Measurements from ENCODE around the gene OR10A4.
"Not testable (repeated sequence)": the region's sequence is repeated elsewhere in the genome, so short reads cannot be mapped to it uniquely, and the experiment has no call there.

The OR10A4 gene, protein sequence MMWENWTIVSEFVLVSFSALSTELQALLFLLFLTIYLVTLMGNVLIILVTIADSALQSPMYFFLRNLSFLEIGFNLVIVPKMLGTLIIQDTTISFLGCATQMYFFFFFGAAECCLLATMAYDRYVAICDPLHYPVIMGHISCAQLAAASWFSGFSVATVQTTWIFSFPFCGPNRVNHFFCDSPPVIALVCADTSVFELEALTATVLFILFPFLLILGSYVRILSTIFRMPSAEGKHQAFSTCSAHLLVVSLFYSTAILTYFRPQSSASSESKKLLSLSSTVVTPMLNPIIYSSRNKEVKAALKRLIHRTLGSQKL

DNA sequence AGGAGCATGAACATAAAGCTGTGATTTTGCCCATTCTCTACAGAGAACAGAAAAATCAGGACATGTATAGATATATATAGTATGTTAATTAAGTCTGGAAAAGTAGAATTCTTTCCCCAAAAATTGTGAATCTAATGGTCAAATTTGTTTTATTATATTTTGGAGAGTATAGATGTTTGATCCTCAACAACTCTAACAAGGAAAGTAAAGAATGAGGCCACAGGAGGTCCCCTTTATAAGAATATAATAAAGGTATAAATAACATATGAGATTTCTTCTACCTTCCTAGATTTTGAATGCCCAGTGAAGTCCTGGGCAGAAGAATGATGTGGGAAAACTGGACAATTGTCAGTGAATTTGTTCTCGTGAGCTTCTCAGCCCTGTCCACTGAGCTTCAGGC, at the start of gene OR10A4:
Gene OR10A4 (plus strand): TSS at position 301 of the 400 bp plus-strand sequence. CDS start 23 bp downstream, at position 324.
- DNase-seq, result no peak

DNA sequence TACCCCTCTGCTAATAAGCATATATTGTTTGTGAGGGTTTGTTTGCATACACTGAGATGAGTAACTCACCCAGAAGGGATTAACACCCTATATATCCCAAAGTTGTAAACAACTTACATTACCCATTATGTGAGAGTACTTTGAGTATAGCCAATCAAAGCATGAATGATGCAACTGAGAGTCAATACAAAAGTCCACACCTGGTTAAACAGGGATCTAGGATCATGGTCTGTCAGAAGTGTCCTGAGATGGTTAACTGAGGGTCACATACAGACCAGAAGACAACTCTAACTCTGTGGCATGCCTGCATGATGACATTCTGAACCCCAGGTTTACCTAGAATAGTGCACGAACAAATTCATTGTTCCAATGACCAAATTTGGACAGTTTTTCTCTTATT, 48.3 kb upstream of the OR10A4 start:
- no peak for DNase-seq

DNA sequence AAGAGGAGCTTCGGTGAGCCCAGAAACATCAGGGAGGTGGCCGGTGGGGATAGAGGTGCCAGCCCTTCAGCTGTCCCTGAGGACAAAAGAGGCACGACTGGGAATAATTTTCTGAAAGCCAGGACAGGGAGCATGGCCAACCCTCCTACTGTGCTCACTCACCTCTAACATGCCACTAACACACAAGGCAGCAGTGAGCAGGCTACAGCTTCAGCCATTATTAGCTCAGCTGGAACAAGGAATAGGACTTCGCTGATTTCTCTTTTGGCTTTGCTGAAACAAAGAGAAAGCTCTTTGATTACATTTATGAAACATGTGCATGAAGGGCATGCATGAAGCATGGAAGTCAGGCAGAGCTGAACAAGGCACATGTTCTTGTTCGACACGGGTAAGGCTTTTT, 43.1 kb upstream of the OR10A4 start:
- no peak for DNase-seq

DNA sequence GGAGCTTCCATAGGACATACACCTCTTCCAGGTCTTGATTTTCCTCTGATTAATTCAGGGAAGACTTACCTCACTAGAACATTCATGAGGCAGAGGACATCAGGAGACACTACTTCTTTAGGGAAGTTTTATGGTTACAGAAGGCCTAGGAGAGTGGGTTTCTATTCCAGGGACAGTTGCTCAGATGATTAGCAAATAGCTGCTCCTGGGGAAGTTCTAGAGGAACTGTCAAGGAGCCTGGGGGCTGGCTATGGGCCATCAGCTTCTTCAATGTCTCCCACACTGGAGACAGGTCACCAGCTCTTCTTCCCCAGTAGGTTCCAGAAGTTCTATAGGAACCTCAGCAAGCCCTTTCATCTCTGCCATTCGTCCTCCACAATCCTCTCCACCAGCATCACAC, 42.4 kb upstream of the OR10A4 start:
- DNase-seq, result no peak

DNA sequence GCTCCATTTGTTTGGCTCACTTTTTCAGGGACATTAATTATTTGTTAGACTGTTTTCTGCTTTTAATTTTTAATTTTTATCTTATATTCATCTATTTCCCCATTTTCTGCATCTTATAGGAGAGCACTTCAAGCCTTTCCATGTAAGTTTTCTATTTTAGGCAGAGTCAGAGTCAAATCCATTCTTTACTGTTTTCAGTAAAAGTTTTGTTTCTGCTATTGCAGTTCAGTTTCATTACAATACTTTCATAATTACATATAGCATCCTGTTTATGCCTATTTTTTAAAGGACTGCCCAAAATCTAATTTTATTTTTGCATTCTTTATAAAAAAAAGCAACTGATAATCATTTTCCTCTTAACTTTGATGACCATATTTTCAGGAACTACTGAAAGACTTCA, 34.7 kb upstream of the OR10A4 start:
- no peak for DNase-seq

DNA sequence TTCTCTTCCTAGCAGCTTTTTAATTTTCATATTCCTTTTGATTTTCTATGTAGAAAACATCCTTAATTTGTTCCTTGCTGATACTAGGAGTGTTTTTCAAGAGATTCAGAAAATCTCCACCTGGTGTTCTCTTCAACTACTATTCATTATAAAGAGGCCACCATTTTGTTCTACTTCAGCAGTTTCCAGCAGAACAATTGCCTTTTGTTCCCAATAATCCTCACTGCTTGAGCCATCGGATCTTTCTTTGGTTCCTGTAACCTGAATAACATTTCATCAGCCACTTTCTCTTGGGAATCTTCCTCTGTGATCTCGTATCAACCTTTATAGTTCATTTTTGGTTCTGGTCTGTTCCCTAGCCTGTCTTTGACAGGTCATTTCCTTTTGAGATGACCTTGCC, 32.8 kb upstream of the OR10A4 start:
- no peak for DNase-seq

DNA sequence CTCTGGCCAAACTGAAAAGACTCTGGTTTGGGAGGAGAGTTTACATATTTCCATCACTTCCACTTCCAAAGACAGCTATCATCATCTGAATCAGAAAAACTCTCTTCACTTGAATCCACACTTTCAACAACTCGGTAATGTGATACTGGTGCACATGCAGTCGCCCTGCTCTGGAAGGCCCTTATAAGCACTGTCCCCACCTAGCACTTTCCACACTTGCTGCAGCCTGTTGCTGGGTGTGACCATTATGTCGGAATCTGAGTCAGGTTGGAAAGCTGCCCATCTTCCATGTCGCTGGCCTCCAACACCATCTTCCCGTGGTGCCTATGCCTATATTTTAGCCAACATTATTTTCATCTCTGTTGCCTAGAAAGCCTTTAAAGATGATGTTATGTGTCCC, 32.1 kb upstream of the OR10A4 start:
- DNase-seq, result no peak

DNA sequence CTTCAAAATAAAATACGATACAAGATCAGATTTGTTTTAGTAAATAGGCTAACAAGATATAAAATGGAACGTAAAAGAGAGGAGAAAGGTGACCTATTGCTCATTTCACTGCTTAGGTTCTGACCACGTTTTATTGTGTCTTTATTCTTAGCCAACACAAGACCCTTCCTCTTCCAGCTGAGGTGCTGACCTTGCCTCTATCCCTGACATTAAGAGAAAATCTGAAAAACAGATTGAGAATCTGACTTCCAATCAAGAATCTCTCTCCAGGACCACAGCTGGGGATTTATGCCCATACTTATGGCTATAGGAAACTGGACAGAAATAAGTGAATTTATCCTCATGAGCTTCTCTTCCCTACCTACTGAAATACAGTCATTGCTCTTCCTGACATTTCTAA, 31.0 kb upstream of the OR10A4 start, which contains the start of gene OR10A5:
Gene OR10A5 (plus strand): TSS at position 301 of the 400 bp plus-strand sequence. CDS start 0 bp downstream, at position 301.
- DNase-seq, result no peak

DNA sequence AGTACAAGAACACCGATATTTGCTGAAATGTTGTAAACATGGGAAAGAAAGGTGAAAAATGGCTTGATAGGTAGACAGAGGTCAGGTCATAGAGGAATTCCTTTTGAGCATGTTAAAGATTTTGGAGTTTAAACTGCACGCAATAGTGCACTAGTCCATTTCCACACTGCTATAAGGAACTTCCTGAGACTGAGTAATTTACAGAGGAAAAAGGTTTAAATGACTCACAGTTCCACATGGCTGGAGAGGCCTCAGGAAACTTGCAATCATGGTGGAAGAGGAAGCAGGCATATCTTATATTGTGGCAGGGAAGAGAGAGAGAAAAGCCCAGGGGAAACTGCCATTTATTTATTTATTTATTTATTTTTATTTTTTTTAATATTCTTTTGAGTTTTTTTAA, 25.9 kb upstream of the OR10A4 start:
- no peak for DNase-seq

DNA sequence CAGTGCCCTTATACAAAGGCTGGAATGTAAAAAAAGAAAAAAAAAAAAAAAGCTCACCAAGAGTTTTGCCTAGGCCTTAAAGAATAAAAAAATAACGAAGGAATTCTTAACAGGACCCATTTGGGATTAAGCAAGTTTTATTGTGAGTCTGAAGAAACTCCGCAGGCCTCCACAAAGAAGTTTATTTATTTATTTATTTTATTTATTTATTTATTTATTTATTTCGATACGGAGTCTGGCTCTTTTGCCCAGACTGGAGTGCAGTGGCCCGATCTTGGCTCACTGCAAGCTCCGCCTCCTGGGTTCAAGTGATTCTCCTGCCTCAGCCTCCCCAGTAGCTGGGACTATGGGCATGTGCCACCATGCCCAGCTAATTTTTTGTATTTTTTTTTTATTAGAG, 21.6 kb upstream of the OR10A4 start:
- not testable (repeated sequence) for DNase-seq

DNA sequence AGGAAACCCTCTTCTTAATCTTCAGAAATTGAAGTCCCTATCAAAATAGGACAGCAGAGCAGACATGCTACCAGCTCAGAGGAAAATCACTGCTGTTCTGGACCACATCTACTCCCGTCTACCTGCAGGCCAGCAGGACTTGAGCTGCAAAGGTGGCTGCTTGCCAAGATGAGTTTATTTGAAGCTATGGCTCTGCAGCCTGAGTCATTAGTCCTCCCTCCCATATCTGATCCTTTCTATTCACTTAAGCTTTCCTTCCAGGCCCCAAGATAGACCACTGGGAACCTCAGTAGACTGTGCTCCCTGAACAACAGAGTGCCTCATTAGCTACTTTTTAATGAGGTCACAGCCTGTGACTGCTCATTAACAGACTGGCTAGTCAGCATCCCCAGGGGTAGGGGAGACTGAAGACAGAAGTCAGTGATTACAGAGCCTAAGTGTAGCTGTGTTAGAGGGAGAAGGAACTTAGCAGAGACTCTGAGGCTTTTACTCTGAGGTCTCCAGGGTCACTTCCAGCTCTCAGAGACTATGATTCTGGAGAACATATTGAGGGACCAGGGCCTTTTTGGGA, 20.4 kb upstream of the OR10A4 start:
- peak; percentile 31 for DNase-seq

DNA sequence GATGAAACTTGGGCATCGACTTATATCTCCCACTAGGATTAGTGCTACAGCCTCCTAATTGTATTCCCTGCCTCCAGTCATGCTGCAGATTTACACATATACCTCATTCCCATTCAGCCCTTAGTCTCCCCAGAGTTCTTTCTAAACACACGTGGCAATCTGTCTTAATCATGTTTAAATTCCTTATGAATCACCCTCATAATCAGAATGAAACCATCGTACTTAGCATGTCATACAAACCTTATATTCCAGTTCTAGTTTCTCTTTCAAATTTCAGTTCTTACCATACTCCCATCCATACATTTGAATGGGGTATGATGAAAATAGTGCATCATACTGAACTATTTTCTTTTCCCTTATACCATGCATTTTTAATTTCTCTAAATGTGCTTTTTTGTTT, 19.6 kb upstream of the OR10A4 start:
- DNase-seq, result no peak

DNA sequence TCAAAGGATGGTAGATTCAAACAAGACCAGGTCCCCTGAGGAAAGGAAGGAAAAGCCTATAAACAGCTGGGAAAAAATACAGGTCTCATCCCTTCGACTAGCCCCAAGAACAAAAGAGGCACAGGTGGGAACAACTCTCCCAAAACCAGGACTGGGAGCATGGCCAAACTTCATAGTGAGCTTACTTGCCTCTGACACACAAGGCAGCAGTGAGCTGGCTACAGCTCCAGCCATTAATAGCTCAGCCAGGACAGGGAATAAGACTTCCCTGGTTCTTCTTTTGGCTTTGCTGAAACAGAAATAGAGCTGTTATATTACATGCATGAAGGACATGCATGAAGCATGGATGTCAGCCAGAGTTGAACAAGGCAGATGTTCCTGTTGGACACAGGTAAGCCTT, 13.5 kb upstream of the OR10A4 start, which contains the start of gene OR10A2:
Gene OR10A2 (plus strand): TSS at position 97 of the 400 bp plus-strand sequence. CDS start 6,698 bp downstream, outside the sequence.
- peak; percentile 3 for DNase-seq

DNA sequence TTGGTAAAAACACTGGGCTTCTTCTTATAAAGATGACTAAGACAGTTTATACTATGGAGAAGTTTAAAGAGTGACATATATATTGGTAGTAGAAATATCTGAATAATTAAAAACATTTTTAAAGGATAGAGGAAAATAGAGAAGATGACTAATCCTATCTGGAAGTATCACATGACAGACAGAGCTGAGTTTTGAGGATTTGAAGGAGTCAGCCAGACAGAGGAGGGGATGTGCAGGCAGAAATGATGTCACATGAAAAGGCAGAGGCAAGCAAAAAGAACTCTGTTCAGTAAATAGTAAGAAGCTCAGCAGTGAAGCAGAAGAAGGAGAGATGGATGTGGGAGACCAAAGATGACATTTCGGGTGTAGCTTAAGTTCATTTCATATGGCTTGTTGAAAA, 12.0 kb upstream of the OR10A4 start:
- peak; percentile 40 for DNase-seq

DNA sequence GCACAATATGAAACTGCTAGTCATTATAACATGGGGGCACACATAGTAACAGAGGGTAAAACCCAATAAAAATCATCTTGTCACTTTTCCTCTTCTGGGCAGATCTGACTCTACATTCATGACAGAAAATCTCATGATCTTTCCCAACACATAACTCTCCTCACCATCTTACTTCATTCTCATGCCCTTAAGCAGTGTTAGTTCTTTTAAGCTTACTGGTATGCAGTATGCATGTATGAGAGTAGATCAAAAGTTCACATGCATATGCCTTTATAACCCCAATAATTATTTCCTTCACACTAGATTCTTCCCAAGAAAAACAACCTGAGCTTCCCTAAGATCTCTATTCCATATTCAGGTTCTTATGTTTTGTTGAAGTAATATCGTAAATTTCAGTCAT, 5.1 kb upstream of the OR10A4 start:
- no peak for DNase-seq

DNA sequence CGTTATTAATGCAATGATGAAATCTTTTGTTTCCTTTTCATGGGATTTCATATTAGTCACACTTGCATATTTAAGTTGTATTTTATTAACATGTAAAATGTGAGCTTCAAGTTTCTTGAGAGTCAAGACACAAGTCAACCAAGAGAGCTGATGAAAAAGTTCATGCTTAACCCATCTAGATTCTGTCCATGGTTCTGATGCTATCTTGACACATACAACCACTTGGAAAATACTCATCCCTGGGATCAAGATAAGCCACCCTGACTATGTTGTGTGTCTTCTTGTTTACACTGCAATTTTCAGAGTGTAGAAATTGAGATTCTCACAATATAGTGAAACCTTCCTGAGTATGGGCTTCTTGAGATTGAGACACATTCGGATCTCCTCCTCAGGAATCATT, 664 bp upstream of the OR10A4 start:
- no peak for DNase-seq

DNA sequence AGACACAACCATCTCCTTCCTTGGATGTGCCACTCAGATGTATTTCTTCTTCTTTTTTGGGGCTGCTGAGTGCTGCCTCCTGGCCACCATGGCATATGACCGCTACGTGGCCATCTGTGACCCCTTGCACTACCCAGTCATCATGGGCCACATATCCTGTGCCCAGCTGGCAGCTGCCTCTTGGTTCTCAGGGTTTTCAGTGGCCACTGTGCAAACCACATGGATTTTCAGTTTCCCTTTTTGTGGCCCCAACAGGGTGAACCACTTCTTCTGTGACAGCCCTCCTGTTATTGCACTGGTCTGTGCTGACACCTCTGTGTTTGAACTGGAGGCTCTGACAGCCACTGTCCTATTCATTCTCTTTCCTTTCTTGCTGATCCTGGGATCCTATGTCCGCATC, 489 bp downstream of the OR10A4 start:
- no peak for DNase-seq

DNA sequence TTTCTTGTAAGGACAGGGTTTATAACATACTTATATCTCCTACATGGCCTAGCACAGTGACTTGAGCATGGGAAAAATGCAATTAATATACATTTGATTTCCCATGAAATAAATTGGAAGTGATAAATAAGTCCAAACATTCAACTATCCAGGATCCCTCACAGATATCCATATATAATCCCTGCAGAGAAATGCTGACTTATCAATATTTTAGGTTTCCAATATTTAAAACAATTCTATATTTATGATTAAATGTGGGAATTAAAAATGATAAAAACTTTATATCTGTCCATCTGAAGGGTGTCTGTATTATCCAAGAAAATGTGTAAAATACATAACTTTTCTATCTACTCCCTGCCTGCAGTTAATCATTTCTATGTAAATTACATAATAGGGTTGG, 6.3 kb downstream of the OR10A4 start:
- DNase-seq, result no peak

DNA sequence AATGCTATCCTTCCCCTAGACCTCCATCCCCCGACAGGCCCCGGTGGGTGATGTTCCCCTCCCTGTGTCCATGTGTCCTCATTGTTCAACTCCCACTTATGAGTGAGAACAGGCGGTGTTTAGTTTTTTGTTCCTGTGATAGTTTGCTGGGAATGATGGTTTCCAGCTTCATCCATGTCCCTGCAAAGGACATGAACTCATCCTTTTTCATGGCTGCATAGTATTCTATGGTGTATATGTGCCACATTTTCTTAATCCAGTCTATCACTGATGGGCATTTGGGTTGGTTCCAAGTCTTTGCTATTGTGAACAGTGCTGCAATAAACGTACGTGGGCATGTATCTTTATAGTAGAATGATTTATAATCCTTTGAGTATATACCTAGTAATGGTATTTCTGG, 11.3 kb downstream of the OR10A4 start:
- DNase-seq, result not testable (repeated sequence)

DNA sequence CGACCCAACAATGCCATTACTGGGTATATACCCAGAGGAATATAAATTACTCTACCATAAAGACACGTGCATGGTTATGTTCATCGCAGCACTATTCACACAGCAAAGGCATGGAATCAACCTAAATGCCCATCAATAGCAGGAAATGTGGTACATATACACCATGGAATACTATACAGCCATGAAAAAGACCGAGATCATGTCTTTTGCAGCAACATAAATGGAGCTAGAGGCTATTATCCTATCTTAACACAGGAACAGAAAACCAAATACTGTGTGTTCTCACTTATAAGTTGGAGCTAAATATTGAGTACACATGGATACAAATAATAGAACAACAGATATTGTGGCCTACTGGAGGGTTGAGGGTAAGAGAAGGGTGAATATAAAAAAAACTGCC, 12.4 kb downstream of the OR10A4 start:
- DNase-seq, result no peak

DNA sequence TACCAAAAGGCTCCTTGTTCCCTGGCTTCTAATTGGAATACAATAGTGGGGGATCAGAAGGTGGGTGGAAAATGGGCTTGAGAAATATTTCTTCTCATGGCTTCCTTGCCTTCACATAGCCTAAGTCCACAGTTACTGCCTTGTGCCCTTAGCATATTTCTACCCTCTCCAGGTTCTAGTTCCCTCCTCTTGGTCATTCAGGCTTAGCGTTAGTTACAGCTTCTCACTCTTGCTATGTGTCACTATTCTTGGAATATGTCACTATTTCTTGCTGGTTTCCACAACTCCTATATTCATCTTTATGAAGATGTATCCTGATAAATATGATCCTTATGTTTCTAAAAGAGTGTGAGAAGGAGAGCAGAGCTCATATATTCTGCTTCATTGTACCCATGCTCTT, 13.4 kb downstream of the OR10A4 start:
- DNase-seq, result no peak

DNA sequence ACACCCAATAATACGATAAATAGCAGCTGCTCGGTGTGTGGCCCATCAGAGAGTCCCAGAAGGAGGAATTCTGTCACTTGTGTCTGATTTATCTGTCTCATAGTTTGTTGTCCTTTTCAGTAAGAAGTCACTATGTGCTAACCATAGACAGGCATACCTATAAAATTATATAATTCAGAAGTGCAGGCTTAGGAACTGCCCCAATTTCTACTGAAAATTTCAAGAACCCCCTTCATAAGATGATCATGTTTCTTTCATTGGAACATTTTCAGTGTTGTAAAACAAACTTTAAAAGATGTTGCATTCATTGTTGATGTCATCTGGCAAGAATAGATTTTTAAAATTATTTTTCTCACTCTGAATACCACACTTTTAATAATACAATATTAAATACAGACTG, 16.0 kb downstream of the OR10A4 start, which contains the start of gene OR2D2:
Gene OR2D2 (minus strand): TSS at position 101 of the 400 bp plus-strand sequence. CDS start 0 bp downstream, at position 101.
- DNase-seq, result no peak

DNA sequence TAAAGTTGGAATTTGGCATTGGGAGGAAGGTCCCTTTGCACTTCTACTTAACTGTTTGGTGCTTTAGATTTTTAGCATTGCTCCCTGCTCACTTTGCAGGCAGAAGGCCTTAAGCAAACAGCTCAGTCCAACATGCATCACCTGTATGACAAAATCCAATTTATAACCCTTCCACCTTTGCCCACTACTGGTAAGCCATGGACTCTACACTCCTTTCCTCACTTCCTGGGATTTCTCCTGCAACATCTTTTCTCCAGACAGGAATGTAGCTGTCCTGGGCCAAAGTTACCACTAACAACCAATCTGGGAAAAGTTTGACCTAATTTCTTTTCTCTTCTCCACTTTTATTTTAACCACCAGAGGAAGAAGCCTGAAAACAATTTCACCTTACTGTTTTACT, 17.7 kb downstream of the OR10A4 start:
- no peak for DNase-seq

DNA sequence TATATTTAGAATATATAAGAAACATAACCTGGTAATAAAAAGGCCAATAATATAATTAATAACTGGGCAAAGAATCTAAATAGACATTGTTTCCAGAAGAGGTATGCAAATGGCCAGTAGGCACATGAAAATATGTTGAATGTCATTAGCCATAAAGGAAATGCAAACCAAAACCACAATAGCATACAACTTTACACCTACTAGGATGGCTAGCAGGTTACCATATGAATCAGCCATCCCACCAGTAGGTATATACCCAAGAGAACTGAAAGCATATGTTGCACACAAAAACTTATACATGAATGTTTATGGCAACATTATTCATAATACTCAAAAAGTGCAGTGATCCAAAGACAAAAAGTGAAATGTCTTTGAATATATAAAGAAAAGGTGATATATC, 18.6 kb downstream of the OR10A4 start:
- DNase-seq, result no peak

DNA sequence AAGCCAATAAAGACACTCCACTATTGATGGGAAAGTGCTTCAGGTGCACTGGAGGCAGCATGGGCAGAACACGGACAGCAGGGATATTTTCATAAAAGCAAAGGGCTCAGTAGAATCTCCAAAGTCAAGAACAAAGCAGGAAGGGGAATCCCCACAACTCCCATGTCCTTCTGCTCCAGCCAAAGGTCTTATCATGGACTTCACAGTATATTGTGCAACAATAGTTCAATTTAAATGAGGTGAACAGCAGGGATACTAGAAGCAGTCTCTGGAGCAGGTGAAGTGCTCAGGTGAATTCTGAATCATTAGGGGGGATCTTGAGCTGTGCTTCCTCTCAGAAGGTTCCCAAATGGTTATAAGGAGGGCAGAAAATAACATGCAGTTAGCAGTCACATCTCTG, 22.5 kb downstream of the OR10A4 start:
- no peak for DNase-seq
